HEK293T (cell line): ENCODE measurements around the gene TM7SF2.

ENCODE experiments used
- CTCF ChIA-PET: fragments of 350-600 bp; formaldehyde crosslinking; extraction: SDS; loops from one replicate; lab custom pipeline; 2021; ENCODE audit warnings: antibody characterized with exemption, inconsistent platforms; lab: Yijun Ruan, JAX
- POLR2A ChIA-PET: fragments of 350-600 bp; formaldehyde crosslinking; extraction: SDS; loops from one replicate; lab custom pipeline; 2020; ENCODE audit warnings: antibody characterized with exemption, inconsistent platforms; lab: Yijun Ruan, JAX
- DNase-seq: peaks from one replicate; pipeline ENCODE4 v3.0.0; 2012; ENCODE audit warnings: mixed read lengths; ENCODE audit errors: extremely low spot score
- ARNT ChIP-seq: fragments of 450-650 bp; IDR thresholded peaks from 2 replicates; pipeline ENCODE4 v1.6.1; 2017; ENCODE audit warnings: mild to moderate bottlenecking
- BHLHE40 ChIP-seq: fragments of 450-650 bp; IDR thresholded peaks from 2 replicates; pipeline ENCODE4 v1.6.1; 2016; ENCODE audit warnings: mild to moderate bottlenecking, moderate library complexity, borderline replicate concordance
- CTBP1 ChIP-seq: fragments of 450-650 bp; IDR thresholded peaks from 2 replicates; pipeline ENCODE4 v1.6.1; 2016; ENCODE audit warnings: borderline replicate concordance
- ELF4 ChIP-seq: fragments of 450-650 bp; IDR thresholded peaks from 2 replicates; pipeline ENCODE4 v1.6.1; 2017; ENCODE audit warnings: antibody characterized with exemption
- FOXA1 ChIP-seq: fragments of 450-650 bp; IDR thresholded peaks from 2 replicates; pipeline ENCODE4 v1.6.1; 2016; ENCODE audit warnings: mild to moderate bottlenecking
- FOXK2 ChIP-seq: fragments of 450-650 bp; IDR thresholded peaks from 2 replicates; pipeline ENCODE4 v1.6.1; 2016; ENCODE audit warnings: mild to moderate bottlenecking
- FOXM1 ChIP-seq: fragments of 450-650 bp; IDR thresholded peaks from 2 replicates; pipeline ENCODE4 v1.6.1; 2017; ENCODE audit warnings: mild to moderate bottlenecking, borderline replicate concordance
- HDGF ChIP-seq: fragments of 450-650 bp; IDR thresholded peaks from 2 replicates; pipeline ENCODE4 v1.6.1; 2017; ENCODE audit warnings: antibody characterized with exemption, borderline replicate concordance
- L3MBTL2 ChIP-seq: fragments of 450-650 bp; conservative IDR thresholded peaks from 2 replicates; pipeline ENCODE4 v1.6.1; 2016; ENCODE audit warnings: mild to moderate bottlenecking
- LEF1 ChIP-seq: fragments of 450-650 bp; IDR thresholded peaks from 2 replicates; pipeline ENCODE4 v1.6.1; 2017; ENCODE audit warnings: mild to moderate bottlenecking, borderline replicate concordance
- NFRKB ChIP-seq: fragments of 450-650 bp; IDR thresholded peaks from 2 replicates; pipeline ENCODE4 v1.6.1; 2016; ENCODE audit warnings: mild to moderate bottlenecking, moderate library complexity
- PKNOX1 ChIP-seq: fragments of 450-650 bp; IDR thresholded peaks from 2 replicates; pipeline ENCODE4 v1.6.1; 2016
- SP1 ChIP-seq: fragments of 450-650 bp; IDR thresholded peaks from 2 replicates; pipeline ENCODE4 v1.6.1; 2017
- SUZ12 ChIP-seq: fragments of 450-650 bp; IDR thresholded peaks from 2 replicates; pipeline ENCODE4 v1.6.1; 2016; ENCODE audit warnings: mild to moderate bottlenecking
- TARDBP ChIP-seq: fragments of 450-650 bp; IDR thresholded peaks from 2 replicates; pipeline ENCODE4 v1.6.1; 2016
- ZNF384 ChIP-seq: fragments of 450-650 bp; IDR thresholded peaks from 2 replicates; pipeline ENCODE4 v1.6.1; 2016

TM7SF2 gene

GRCh38 chr11:65132238-65132987 is 20.7 kb downstream of the TM7SF2 start:
- no peak for DNase-seq
- ChIA-PET POLR2A (interaction anchor here (2.3 kb wide), 1 partner anchor 10 kb away, joined by 16 read pairs; the partner anchor contains the start of genes FAU and MRPL49), CTCF (no interaction called here)
- TF ChIP-seq L3MBTL2 = no peak
- no peak for TF ChIP-seq ELF4
- no peak for TF ChIP-seq FOXK2
- no peak for TF ChIP-seq BHLHE40
- no peak for TF ChIP-seq ARNT
- TF ChIP-seq NFRKB = no peak
- TF ChIP-seq PKNOX1 = no peak
- no peak for TF ChIP-seq CTBP1
- no peak for TF ChIP-seq FOXM1
- TF ChIP-seq ZNF384 = no peak
- TF ChIP-seq SUZ12 = no peak
- no peak for TF ChIP-seq FOXA1
- TF ChIP-seq SP1 = no peak
- no peak for TF ChIP-seq HDGF
- no peak for TF ChIP-seq TARDBP
- TF ChIP-seq LEF1 = no peak

- DNase-seq = peak; percentile 39
- CTCF ChIA-PET = no interaction called here
- TF ChIP-seq FOXA1 = no peak
- no peak for TF ChIP-seq HDGF
- TF ChIP-seq PKNOX1 = no peak
- no peak for TF ChIP-seq ZNF384
- TF ChIP-seq SP1 = no peak
- no peak for TF ChIP-seq L3MBTL2
- no peak for TF ChIP-seq SUZ12
- POLR2A ChIA-PET = interaction anchor here (0.8 to 4.0 kb wide), 5 partner anchors 9 to 50 kb away, joined by 4 to 56 read pairs (median 4); partner anchors contain the start of genes CAPN1, FAU, MRPL49 and TM7SF2
These were observed 21.5 kb downstream of the TM7SF2 start for GRCh38 chr11:65132988-65133700.

- TF ChIP-seq HDGF = no peak
- TF ChIP-seq SP1 = no peak
- no peak for TF ChIP-seq BHLHE40
- no peak for TF ChIP-seq CTBP1
- no peak for TF ChIP-seq FOXK2
- no peak for TF ChIP-seq FOXA1
- no peak for TF ChIP-seq ZNF384
- no peak for TF ChIP-seq PKNOX1
- no peak for TF ChIP-seq FOXM1
- no peak for TF ChIP-seq LEF1
- TF ChIP-seq SUZ12 = no peak
- TF ChIP-seq ARNT = no peak
- TF ChIP-seq ELF4 = no peak
- no peak for TF ChIP-seq TARDBP
- ChIA-PET CTCF (no interaction called here), POLR2A (interaction anchor here (0.8 to 4.0 kb wide), 6 partner anchors 10 to 50 kb away, joined by 4 to 56 read pairs (median 8); partner anchors contain the start of genes CAPN1, FAU, MRPL49 and TM7SF2)
- DNase-seq = no peak
These were observed 22.1 kb downstream of the TM7SF2 start for GRCh38 chr11:65133724-65134123.

GRCh38 chr11:65134240-65134951 is 22.7 kb downstream of the TM7SF2 start, which contains the start of gene SYVN1:
SYVN1 (minus strand) TSS chr11:65134519; CDS start chr11:65133601, 918 bp downstream.
- ChIA-PET CTCF (interaction anchor here (0.9 to 1.0 kb wide), 3 partner anchors 22 to 286 kb away, joined by 3 to 5 read pairs (median 4); no protein-coding TSS in a partner anchor), POLR2A (interaction anchor here (0.6 to 4.0 kb wide), 37 partner anchors 9 to 373 kb away, joined by 3 to 56 read pairs (median 4); partner anchors contain the start of genes CAPN1, CDCA5, DPF2 and FAU)
- peak; percentile 84 for DNase-seq
- TF ChIP-seq SUZ12 (no peak), FOXK2 (no peak), PKNOX1 (no peak), L3MBTL2 (peak; percentile 34; the same call in 1 of the 2 replicates), TARDBP (no peak), FOXM1 (peak; percentile 31; the same call in 1 of the 2 replicates), ZNF384 (no peak), FOXA1 (no peak), LEF1 (no peak), BHLHE40 (peak; percentile 87), HDGF (no peak), ELF4 (peak; percentile 36; the same call in 1 of the 2 replicates)
